ENCODE results near the gene RNF113B.

DNA sequence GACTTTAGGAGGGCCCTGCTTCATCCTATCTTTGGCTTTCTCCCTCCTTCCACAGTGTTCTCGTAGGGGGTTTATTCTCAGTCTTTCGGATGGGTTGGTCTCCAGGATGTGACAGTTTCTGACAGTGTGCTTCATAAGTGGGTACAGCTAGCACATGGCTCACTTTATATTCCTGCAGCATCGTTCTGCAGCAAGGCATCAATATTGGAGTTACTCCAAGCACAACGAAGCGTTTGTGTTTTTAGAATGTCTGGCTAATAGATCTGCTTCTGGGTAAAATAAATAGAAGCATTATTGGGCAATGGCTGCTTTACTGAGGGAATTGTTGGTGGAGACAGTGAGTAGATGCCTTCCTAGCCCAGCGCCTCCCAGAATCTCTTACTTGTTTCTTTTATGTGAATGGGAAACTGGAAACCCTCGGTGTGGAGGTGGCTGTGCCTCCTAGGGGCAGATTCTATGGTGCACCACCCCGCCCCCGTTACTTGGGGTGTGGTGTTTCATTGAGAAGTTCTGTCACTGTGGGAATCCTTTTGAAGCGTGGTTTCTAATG is 32.2 kb downstream of the RNF113B start:
- TF ChIP-seq EP300 (IDR thresholded peaks at IDR 0.05), result no peak
- no peak for TF ChIP-seq POLR2AphosphoS5 (IDR thresholded peaks at IDR 0.05)
- TF ChIP-seq, protein P1, sequence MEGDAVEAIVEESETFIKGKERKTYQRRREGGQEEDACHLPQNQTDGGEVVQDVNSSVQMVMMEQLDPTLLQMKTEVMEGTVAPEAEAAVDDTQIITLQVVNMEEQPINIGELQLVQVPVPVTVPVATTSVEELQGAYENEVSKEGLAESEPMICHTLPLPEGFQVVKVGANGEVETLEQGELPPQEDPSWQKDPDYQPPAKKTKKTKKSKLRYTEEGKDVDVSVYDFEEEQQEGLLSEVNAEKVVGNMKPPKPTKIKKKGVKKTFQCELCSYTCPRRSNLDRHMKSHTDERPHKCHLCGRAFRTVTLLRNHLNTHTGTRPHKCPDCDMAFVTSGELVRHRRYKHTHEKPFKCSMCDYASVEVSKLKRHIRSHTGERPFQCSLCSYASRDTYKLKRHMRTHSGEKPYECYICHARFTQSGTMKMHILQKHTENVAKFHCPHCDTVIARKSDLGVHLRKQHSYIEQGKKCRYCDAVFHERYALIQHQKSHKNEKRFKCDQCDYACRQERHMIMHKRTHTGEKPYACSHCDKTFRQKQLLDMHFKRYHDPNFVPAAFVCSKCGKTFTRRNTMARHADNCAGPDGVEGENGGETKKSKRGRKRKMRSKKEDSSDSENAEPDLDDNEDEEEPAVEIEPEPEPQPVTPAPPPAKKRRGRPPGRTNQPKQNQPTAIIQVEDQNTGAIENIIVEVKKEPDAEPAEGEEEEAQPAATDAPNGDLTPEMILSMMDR (IDR thresholded peaks at IDR 0.05), result peak in 1 of 4 experiments; percentile 16
- TF ChIP-seq POLR2A (IDR thresholded peaks at IDR 0.05), result no peak

All from sigmoid colon (tissue), 4 donors.